Activated CD8-positive, alpha-beta T cell treated with anti-CD3 and anti-CD28 coated beads for 36 hours (primary cell): ENCODE results near the gene TBL3. TPM values are rescaled to one million over a fixed set of nuclear protein-coding genes. Genes with fewer than 3 reads are reported as not detected.

Experiments
- ATAC-seq: fragments of 200-7000 bp; cut with Tn5 transposase; one replicate; pipeline ENCODE4 v1.10.0; 2021; ENCODE audit warnings: mild to moderate bottlenecking, moderate library complexity
- CTCF ChIA-PET: fragments of 350-600 bp; sonication (Branson Sonifier 250); formaldehyde crosslinking; loops from one replicate; lab custom pipeline; 2021; ENCODE audit warnings: antibody characterized with exemption; lab: Charles Lee
- POLR2A ChIA-PET: fragments of 350-600 bp; sonication (Branson Sonifier 250); formaldehyde crosslinking; loops from one replicate; lab custom pipeline; 2021; ENCODE audit warnings: antibody characterized with exemption; lab: Charles Lee
- DNase-seq: peaks from one replicate; pipeline ENCODE4 v3.0.0-alpha.2; 2020
- H3K27ac Mint-ChIP-seq: one replicate; pipeline ENCODE4 v1.8.0; 2021; ENCODE audit warnings: mild to moderate bottlenecking, mixed read lengths
- H3K27me3 Mint-ChIP-seq: one replicate; pipeline ENCODE4 v1.8.0; 2021; ENCODE audit warnings: mixed read lengths
- H3K36me3 Mint-ChIP-seq: one replicate; pipeline ENCODE4 v1.8.0; 2021; ENCODE audit warnings: low read depth, mixed read lengths
- H3K4me1 Mint-ChIP-seq: one replicate; pipeline ENCODE4 v1.8.0; 2021; ENCODE audit warnings: low read depth, mixed read lengths
- H3K4me3 Mint-ChIP-seq: one replicate; pipeline ENCODE4 v1.8.0; 2021; ENCODE audit warnings: mild to moderate bottlenecking, moderate library complexity, mixed read lengths
- H3K9me3 Mint-ChIP-seq: one replicate; pipeline ENCODE4 v1.8.0; 2021; ENCODE audit warnings: mixed read lengths
- intact Hi-C: fragments of 100-400 bp; cut with micrococcal nuclease; formaldehyde crosslinking; loops from one replicate; pipeline ENCODE4 v1.10.0; 2022
- total RNA-seq, 2 experiments: library from RNA; stranded (reverse); gene quantifications; one replicate each; pipeline ENCODE4 v1.2.3, GENCODE V29; 2021
- TF ChIP-seq, protein P1 (sequence below): fragments of 200-600 bp; IDR thresholded peaks from one replicate; pipeline ENCODE4 v1.8.0; 2022; ENCODE audit warnings: antibody characterized with exemption, mild to moderate bottlenecking

TBL3 gene
- total RNA-seq, 2 experiments from 2014 or later = 54.4 to 56.0 TPM

DNA sequence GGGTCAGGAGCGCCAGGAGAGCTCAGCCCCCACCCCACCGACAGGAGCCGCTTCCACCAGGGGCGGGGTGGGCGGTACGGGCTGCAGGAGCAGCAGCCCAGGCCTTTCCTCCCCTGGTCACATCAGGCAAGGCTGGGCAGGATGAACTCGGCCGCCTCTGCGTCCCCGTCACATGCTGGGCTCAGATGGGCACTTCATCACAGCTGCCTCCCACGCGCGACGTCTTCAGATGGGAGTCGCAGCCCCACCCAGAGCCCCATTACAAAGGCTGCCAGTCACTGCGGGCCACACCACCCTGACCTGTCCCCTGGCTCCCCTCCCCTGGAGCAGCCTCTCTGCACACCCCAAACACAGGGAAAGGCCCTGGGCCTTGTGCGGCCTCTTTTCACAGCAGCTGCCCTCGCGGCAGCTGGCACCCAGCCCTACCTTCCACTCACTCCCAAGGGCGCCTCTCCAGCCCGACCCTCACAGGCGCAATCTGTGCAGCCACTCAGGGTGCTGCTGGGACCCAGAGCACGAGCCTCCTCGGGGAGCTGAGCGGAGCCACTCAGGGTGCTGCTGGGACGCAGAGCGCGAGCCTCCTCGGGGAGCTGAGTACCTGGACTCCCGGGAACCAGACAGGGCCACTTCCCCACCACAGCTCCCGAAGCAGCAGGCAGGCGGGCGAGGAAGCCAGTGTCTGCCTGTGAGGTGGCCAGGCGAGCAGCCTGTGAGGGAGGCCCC, 33.1 kb downstream of the TBL3 start:
- no peak overlapping the region for H3K4me3 Mint-ChIP-seq
- H3K36me3 Mint-ChIP-seq = peaks cover 43% of the 10 kb centered on the region
- H3K9me3 Mint-ChIP-seq = no peaks in the 10 kb centered on the region
- no peak for DNase-seq
- no peaks in the 10 kb centered on the region for H3K27me3 Mint-ChIP-seq
- intact Hi-C loops = no loop called here
- TF ChIP-seq, protein P1, sequence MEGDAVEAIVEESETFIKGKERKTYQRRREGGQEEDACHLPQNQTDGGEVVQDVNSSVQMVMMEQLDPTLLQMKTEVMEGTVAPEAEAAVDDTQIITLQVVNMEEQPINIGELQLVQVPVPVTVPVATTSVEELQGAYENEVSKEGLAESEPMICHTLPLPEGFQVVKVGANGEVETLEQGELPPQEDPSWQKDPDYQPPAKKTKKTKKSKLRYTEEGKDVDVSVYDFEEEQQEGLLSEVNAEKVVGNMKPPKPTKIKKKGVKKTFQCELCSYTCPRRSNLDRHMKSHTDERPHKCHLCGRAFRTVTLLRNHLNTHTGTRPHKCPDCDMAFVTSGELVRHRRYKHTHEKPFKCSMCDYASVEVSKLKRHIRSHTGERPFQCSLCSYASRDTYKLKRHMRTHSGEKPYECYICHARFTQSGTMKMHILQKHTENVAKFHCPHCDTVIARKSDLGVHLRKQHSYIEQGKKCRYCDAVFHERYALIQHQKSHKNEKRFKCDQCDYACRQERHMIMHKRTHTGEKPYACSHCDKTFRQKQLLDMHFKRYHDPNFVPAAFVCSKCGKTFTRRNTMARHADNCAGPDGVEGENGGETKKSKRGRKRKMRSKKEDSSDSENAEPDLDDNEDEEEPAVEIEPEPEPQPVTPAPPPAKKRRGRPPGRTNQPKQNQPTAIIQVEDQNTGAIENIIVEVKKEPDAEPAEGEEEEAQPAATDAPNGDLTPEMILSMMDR = no peak
- no peak for ATAC-seq
- CTCF ChIA-PET = interaction anchor here (1.0 to 4.6 kb wide), 12 partner anchors 9 to 167 kb away, joined by 3 to 34 read pairs (median 7); partner anchors contain the start of genes GFER, NTHL1, PKD1 and TSC2
- POLR2A ChIA-PET = interaction anchor here (1.0 to 1.9 kb wide), 8 partner anchors 9 to 150 kb away, joined by 3 to 7 read pairs (median 5); partner anchors contain the start of genes GFER, NPW, RPS2 and TRAF7
- no peak overlapping the region for H3K27ac Mint-ChIP-seq
- peaks cover 37% of the 10 kb centered on the region for H3K4me1 Mint-ChIP-seq

DNA sequence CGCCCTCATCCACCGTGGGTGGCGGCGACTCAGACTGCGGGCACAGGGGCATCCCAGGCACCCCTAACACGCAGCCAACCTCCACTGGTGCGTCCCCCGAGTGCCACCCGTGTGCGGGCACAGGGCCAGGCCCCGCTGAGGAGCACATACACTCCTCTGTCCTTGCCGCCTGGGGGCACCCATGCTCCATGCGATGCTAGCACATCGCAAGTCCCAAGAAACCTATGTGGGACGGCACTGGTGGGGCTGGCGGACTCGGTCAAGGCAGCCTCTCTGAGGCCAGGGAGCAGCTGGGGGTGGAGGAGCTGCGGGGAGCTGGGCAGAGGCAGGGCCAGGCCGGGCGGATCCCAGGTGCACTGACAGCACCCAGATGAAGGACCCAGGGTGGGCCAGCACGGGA, 33.8 kb downstream of the TBL3 start:
- TF ChIP-seq, protein P1 = no peak
- peaks cover 48% of the 10 kb centered on the region for H3K36me3 Mint-ChIP-seq
- no peak overlapping the region for H3K27ac Mint-ChIP-seq
- no peak for DNase-seq
- POLR2A ChIA-PET = interaction anchor here (1.0 to 1.5 kb wide), 6 partner anchors 10 to 149 kb away, joined by 3 to 6 read pairs (median 4); partner anchors contain the start of genes GFER, NPW, RPS2 and TRAF7
- intact Hi-C loops = no loop called here
- CTCF ChIA-PET = interaction anchor here (1.8 to 4.6 kb wide), 4 partner anchors 13 to 135 kb away, joined by 8 to 34 read pairs (median 18); partner anchors contain the start of genes NTHL1 and TSC2
- no peak overlapping the region for H3K4me3 Mint-ChIP-seq
- no peak for ATAC-seq
- H3K27me3 Mint-ChIP-seq = no peaks in the 10 kb centered on the region
- H3K4me1 Mint-ChIP-seq = peaks cover 41% of the 10 kb centered on the region
- H3K9me3 Mint-ChIP-seq = no peaks in the 10 kb centered on the region

DNA sequence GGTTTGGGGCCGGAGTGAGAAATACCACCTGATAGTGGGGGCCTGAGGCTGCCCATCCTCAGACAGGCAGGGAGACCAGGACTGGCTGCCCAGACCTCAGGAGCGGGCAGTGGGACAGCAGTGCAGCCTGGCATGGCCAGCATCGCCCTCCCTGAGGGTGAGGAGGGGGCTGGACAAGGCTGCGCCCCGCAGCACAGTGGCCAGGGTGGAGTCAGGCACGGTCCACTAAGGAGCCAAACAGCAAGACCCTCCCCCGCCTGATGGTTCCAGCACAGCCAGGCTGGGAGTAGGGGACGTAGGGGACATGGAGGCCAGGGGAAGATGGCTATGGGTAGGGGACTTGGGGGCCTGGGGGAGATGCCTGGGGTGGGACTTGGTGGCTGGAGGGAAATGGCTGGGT, 34.5 kb downstream of the TBL3 start:
- Mint-ChIP-seq H3K27ac (no peak overlapping the region), H3K9me3 (no peaks in the 10 kb centered on the region), H3K4me1 (peaks cover 41% of the 10 kb centered on the region), H3K4me3 (peak overlapping the region; percentile 97), H3K27me3 (no peaks in the 10 kb centered on the region), H3K36me3 (peaks cover 43% of the 10 kb centered on the region)
- intact Hi-C loops = no loop called here
- POLR2A ChIA-PET = interaction anchor here (1.5 kb wide), 1 partner anchor 149 kb away, joined by 6 read pairs; the partner anchor contains the start of gene TRAF7
- CTCF ChIA-PET = interaction anchor here (4.1 kb wide), 1 partner anchor 134 kb away, joined by 27 read pairs; no protein-coding TSS in a partner anchor
- ATAC-seq = no peak
- TF ChIP-seq, protein P1 = no peak
- no peak for DNase-seq

DNA sequence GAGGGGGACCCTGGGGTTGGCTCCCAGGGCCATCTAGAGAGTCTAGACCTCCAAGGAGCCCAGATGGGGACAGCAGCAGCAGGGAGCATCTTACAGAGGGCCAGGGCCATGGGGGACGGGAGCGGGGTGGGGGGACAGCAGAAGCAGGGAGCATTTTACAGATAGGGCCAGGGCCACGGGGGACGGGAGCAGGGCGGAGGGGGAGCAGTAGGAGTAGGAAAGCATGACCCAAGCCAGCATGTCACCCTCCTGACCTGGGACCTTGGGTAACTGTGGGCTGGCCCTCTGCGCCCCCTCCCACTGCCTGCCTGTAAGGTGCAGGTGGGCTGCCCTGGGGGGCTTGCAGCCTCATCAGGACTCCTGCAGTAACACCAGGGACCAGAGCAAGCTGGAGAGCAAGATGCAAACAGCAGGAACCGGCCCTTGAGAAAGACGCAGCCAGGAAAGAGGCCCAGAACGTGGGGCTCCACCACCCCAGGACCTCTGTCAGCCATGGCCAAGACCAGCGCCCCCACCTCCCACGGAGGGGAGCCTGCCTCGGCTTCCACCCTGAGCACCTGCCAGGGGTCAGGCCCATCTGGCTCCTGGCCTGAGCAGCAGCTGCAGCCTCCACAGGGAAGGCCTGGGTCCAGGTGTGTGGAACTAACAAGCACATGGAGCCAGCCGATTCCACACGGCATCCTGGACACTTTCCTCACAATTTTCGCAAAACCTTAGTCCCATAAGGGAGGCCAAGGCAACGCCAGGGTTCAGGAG, 35.4 kb downstream of the TBL3 start:
- TF ChIP-seq, protein P1 = no peak
- H3K4me1 Mint-ChIP-seq = peaks cover 41% of the 10 kb centered on the region
- no peaks in the 10 kb centered on the region for H3K9me3 Mint-ChIP-seq
- ATAC-seq (no peak), DNase-seq (no peak)
- peak overlapping the region; percentile 91 for H3K27ac Mint-ChIP-seq
- POLR2A ChIA-PET = interaction anchor here (1.1 to 2.8 kb wide), 6 partner anchors 9 to 152 kb away, joined by 3 to 16 read pairs (median 8); partner anchors contain the start of genes NOXO1 and TRAF7
- intact Hi-C loops = no loop called here
- CTCF ChIA-PET = interaction anchor here (1.1 to 2.2 kb wide), 2 partner anchors 134 to 148 kb away, joined by 4 to 8 read pairs; no protein-coding TSS in a partner anchor
- H3K36me3 Mint-ChIP-seq = peaks cover 38% of the 10 kb centered on the region
- peak overlapping the region; percentile 97 for H3K4me3 Mint-ChIP-seq
- no peaks in the 10 kb centered on the region for H3K27me3 Mint-ChIP-seq
